SK-N-SH treated with all-trans-retinoic acid at 6 μM for 48 hours (cell line): Measurements from ENCODE around the gene SPDYE1.

Experiments used
- ARNTL ChIP-seq: fragments of 450-650 bp; formaldehyde crosslinking; IDR thresholded peaks from 2 replicates; pipeline ENCODE4 v1.5.0; 2020; ENCODE audit warnings: low read depth, mild to moderate bottlenecking, moderate library complexity, borderline replicate concordance
- BACH2 ChIP-seq: fragments of 250-450 bp; sonication (Bioruptor Pico); IDR thresholded peaks from 2 replicates; pipeline ENCODE4 v1.9.0; 2021; ENCODE audit warnings: mild to moderate bottlenecking, borderline replicate concordance
- CSDC2 ChIP-seq: fragments of 250-450 bp; sonication (Bioruptor Pico); IDR thresholded peaks from 2 replicates; pipeline ENCODE4 v1.5.0; 2020; ENCODE audit warnings: mild to moderate bottlenecking, moderate library complexity
- PATZ1 ChIP-seq: fragments of 250-450 bp; sonication (Bioruptor Pico); IDR thresholded peaks from 2 replicates; pipeline ENCODE4 v1.8.0; 2020; ENCODE audit warnings: mild to moderate bottlenecking, moderate library complexity, borderline replicate concordance
- SNAI2 ChIP-seq: fragments of 250-450 bp; sonication (Bioruptor Pico); IDR thresholded peaks from 2 replicates; pipeline ENCODE4 v1.5.0; 2020; ENCODE audit warnings: mild to moderate bottlenecking, moderate library complexity
- TCF4 ChIP-seq: fragments of 250-450 bp; sonication (Bioruptor Pico); IDR thresholded peaks from 2 replicates; pipeline ENCODE4 v1.8.0; 2021; ENCODE audit warnings: mild to moderate bottlenecking, moderate library complexity, borderline replicate concordance
- TOX ChIP-seq: fragments of 250-450 bp; sonication (Bioruptor Pico); IDR thresholded peaks from 2 replicates; pipeline ENCODE4 v1.8.0; 2021; ENCODE audit warnings: mild to moderate bottlenecking, moderate library complexity, borderline replicate concordance
- TSHZ2 ChIP-seq: fragments of 250-450 bp; sonication (Bioruptor Pico); IDR thresholded peaks from 2 replicates; pipeline ENCODE4 v1.5.0; 2020; ENCODE audit warnings: mild to moderate bottlenecking, moderate library complexity
- ZFP3 ChIP-seq: fragments of 250-450 bp; sonication (Bioruptor Pico); IDR thresholded peaks from 2 replicates; pipeline ENCODE4 v1.5.0; 2020; ENCODE audit warnings: mild to moderate bottlenecking, moderate library complexity
- ZFP30 ChIP-seq: fragments of 450-650 bp; formaldehyde crosslinking; IDR thresholded peaks from 2 replicates; pipeline ENCODE4 v1.5.0; 2022; ENCODE audit warnings: mild to moderate bottlenecking, moderate library complexity
- ZNF565 ChIP-seq: fragments of 450-650 bp; formaldehyde crosslinking; conservative IDR thresholded peaks from 2 replicates; pipeline ENCODE4 v1.5.0; 2020; ENCODE audit warnings: low read depth, mild to moderate bottlenecking, moderate library complexity

GRCh38 chr7:43960933-43961332 lies 36.8 kb upstream of the SPDYE1 start:
- TF ChIP-seq ZFP3 (CRISPR knock-in tag) = no peak
- TF ChIP-seq BACH2 (CRISPR knock-in tag) = no peak
- TF ChIP-seq TCF4 (CRISPR knock-in tag) = no peak
- no peak for TF ChIP-seq ARNTL (CRISPR knock-in tag)
- no peak for TF ChIP-seq PATZ1 (CRISPR knock-in tag)
- no peak for TF ChIP-seq ZNF565 (CRISPR knock-in tag)
- TF ChIP-seq ZFP30 (CRISPR knock-in tag) = no peak
- TF ChIP-seq CSDC2 (CRISPR knock-in tag) = no peak
- no peak for TF ChIP-seq TSHZ2 (CRISPR knock-in tag)
- no peak for TF ChIP-seq SNAI2 (CRISPR knock-in tag)
- no peak for TF ChIP-seq TOX (CRISPR knock-in tag)
